ENCODE results near the gene KLHL40.

The KLHL40 gene

GRCh38 chr3:42668413-42668760, 16.9 kb upstream of the KLHL40 start:
- DNase-seq (ENCODE audit: low read depth, low spot score), result no peak

GRCh38 chr3:42668793-42669217, 16.5 kb upstream of the KLHL40 start:
- DNase-seq (ENCODE audit: low read depth, low spot score), result no peak

- no peak for DNase-seq (ENCODE audit: low read depth, low spot score)
These were observed 15.2 kb upstream of the KLHL40 start for GRCh38 chr3:42670051-42670576.

- no peak for DNase-seq (ENCODE audit: low read depth, low spot score)
These were observed 14.7 kb upstream of the KLHL40 start for GRCh38 chr3:42670670-42671069.

- DNase-seq (ENCODE audit: low read depth, low spot score), result no peak
These were observed 12.8 kb upstream of the KLHL40 start for GRCh38 chr3:42672515-42672914.

GRCh38 chr3:42673082-42673481, 12.3 kb upstream of the KLHL40 start:
- no peak for DNase-seq (ENCODE audit: low read depth, low spot score)

GRCh38 chr3:42674146-42674545, 11.2 kb upstream of the KLHL40 start:
- DNase-seq (ENCODE audit: low read depth, low spot score), result no peak

- DNase-seq (ENCODE audit: low read depth, low spot score), result no peak
These were observed 9.4 kb upstream of the KLHL40 start for GRCh38 chr3:42675909-42676308.

GRCh38 chr3:42678447-42678846, 6.9 kb upstream of the KLHL40 start:
- DNase-seq (ENCODE audit: low read depth, low spot score), result no peak

- DNase-seq (ENCODE audit: low read depth, low spot score), result no peak
These were observed 5.1 kb upstream of the KLHL40 start for GRCh38 chr3:42680271-42680670.

- no peak for DNase-seq (ENCODE audit: low read depth, low spot score)
These were observed 4.5 kb upstream of the KLHL40 start for GRCh38 chr3:42680806-42681205.

- DNase-seq (ENCODE audit: low read depth, low spot score), result no peak
These were observed 3.8 kb upstream of the KLHL40 start for GRCh38 chr3:42681361-42682038.

- no peak for DNase-seq (ENCODE audit: low read depth, low spot score)
These were observed 2.9 kb upstream of the KLHL40 start for GRCh38 chr3:42682301-42683070.

- DNase-seq (ENCODE audit: low read depth, low spot score), result no peak
These were observed 1.3 kb upstream of the KLHL40 start for GRCh38 chr3:42683875-42684598.

- no peak for DNase-seq (ENCODE audit: low read depth, low spot score)
These were observed 540 bp upstream of the KLHL40 start for GRCh38 chr3:42684632-42685362.

GRCh38 chr3:42685891-42686820, 819 bp downstream of the KLHL40 start:
- DNase-seq (ENCODE audit: low read depth, low spot score), result no peak

- no peak for DNase-seq (ENCODE audit: low read depth, low spot score)
These were observed 1.7 kb downstream of the KLHL40 start for GRCh38 chr3:42686832-42687650.

GRCh38 chr3:42688016-42688415, 2.7 kb downstream of the KLHL40 start:
- no peak for DNase-seq (ENCODE audit: low read depth, low spot score)

GRCh38 chr3:42688487-42689420, 3.4 kb downstream of the KLHL40 start:
- DNase-seq (ENCODE audit: low read depth, low spot score), result no peak
